HG03060 (cell line): ENCODE results near the gene CSNK1D.
"Not testable (repeated sequence)": the region's sequence is repeated elsewhere in the genome, so short reads cannot be mapped to it uniquely, and the experiment has no call there.

ENCODE experiments used
- ATAC-seq: cut with Tn5 transposase; IDR thresholded peaks from one replicate; pipeline ENCODE4 v1.9.1; 2021; ENCODE audit warnings: low read depth, moderate number of reproducible peaks; ENCODE audit not compliant: unreplicated experiment

Gene CSNK1D

DNA sequence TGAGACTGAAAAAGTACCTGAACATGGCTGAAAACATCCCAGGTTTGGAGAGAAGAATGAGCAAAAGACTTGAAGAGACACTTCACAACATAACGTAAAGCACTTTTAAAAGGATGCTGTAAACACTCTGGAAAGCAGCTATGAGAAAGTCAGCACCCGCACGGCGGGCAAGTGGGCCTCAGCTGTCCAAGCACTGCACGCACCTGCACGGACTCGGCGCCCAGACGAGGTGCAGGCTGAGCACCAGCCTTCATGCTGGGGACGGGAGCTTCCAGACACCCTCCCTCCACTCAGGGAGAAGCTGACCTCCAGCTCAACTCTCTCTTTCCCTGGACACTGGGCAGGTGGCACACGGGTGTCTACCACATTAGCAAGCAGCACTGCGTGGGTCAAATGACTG is 74.0 kb downstream of the CSNK1D start:
- ATAC-seq, result no peak

DNA sequence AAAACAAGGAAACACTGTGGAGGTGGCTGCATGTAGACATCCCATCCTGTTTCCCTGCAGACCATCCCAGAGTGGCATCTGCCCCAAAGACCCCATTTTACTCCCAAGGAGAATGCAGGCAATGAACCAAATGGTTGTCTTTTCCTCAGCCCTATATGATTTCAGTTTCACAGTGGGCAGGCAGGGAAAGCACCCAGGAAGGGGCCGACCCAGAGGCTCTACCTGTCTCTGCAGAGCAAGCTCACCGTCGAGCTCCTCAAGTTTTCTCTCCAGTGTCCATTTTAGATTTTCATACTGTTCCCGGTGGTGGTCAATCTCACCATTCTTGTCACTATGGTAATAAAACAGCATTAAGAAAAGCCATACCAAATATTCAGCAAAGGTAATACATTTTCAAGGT is 75.4 kb downstream of the CSNK1D start:
- no peak for ATAC-seq

DNA sequence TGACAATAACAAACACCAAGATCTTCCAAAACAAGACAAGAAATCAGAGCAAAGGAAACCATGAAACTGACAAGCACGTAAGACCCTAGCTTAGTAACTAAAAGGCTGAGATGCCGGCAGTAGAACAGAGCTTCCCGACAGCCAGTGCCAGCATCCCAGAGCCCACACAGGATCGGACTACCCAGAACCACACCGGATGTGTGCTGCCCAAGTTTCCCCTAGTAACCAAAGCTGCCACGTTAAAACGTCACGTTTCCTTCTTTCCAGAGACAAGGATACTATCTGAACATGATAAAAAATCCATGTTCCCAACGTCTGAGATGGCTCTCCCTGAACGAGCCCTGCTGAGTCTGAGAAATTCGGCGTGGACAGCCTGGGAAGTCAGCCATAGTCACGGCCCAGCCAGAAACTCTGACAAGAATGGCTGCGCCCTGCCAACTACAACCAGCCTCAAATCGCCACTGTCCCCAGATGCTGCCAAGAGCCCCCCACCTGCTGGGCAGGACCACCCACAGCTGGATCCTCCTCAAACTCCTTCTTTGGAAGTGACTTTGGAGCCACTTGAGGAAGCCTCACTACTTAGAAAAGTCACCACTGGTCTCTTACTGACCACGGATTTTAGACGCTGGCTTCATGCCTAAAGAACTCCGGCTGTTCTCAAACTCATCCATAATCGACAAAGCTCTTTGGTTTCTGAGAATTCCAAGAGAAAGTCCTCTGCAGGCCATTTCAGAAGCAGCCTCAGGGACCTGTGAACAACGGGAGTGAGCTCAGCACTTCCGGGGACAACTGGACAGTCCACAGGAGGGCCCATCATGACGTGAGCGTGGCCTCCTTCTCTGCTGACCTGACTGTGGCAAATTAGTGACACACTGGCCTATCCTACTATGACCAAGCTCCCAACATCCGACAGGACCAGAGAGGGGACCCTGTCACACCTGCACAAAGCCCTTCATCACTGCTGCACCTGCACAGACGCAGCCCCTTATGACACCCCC is 77.5 kb downstream of the CSNK1D start:
- no peak for ATAC-seq

DNA sequence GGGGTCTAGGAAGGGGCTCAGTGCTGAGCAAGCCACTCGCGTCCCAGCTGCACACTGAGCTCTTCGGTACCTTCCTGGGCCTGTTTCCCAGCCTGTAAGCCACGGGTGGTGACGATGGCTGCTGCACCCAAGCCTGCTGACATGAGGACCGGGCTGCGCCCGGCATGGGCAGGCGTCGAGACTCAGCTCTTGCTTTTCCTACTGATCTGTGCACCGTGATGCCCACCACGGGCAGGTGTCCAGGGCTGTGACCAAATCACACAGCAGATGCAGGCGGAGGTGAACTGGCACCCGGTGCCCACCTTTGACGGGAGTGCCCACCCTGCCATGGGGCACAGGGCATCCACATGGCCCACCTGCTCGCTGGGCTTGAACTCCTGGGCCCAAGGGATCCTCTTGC is 78.7 kb downstream of the CSNK1D start:
- ATAC-seq, result no peak

DNA sequence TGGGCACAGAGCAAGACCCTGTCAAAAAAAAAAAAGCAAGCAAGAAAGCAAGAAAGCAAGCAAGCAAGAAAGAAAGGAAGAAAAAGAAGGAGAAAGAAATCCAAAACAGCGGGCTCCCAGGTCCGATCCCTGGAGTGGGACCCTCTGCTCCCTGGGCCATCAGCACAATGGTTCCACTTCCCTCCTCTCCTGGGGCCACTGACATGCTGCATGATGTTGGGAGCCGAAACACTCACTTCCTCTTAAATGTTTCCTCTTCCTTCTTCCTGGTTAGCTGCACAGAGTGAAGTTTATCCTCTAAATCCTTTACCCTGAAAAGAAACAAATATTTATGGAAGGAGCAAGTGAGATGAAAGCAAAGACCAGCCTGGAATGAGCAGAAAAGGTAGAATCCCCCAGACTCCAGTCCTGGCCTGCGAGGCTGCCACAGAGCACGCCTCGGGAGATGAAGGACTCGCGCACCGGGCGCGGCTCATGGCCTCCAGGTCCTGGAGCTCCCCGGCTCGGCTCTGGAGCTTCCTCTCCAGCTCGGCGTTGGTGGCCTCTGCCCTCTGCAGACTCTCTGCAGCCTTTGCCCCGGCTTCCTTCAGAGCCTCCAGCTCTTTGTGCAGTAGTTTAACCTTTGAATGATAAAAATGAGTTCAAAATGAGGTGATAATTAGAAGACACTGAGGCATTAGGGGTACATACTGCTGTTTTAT is 79.8 kb downstream of the CSNK1D start:
- ATAC-seq, result no peak

DNA sequence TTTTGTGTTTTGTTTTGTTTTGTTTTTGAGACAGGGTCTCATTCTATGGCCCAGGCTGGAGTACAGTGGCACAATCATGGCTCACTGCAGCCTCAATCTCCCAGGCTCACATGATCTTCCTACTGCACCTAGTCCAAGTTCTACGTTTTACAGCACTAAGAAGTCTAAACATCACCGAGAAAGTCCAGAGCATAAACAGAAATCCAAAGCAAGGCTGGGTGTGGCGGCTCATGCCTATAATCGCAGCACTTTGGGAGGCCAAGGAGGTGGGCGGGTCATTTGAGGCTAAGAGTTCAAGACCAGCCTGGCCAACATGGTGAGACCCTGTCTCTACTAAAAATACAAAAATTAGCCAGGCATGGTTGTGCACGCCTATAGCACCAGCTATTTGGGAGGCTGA is 80.5 kb downstream of the CSNK1D start:
- ATAC-seq, result not testable (repeated sequence)
